IPS DF 6.9 (cell line): ENCODE data around the gene ZNF213.
"Not testable (repeated sequence)": the region's sequence is repeated elsewhere in the genome, so short reads cannot be mapped to it uniquely, and the experiment has no call there.

Experiments
- DNase-seq: peaks from one replicate; pipeline ENCODE4 v3.0.0-alpha.2; 2013; ENCODE audit warnings: low read depth, low spot score
- H3K27ac ChIP-seq: one replicate; pipeline ENCODE4 v1.5.1; 2013; ENCODE audit warnings: low read length, control low read depth
- H3K27me3 ChIP-seq: 2 replicates; pipeline ENCODE4 v1.6.1; 2013; ENCODE audit warnings: mild to moderate bottlenecking, low read length; ENCODE audit not compliant: control insufficient read depth, insufficient read depth
- H3K36me3 ChIP-seq: 2 replicates; pipeline ENCODE4 v1.6.1; 2013; ENCODE audit warnings: low read length; ENCODE audit not compliant: control insufficient read depth, insufficient read depth
- H3K4me1 ChIP-seq: 2 replicates; pipeline ENCODE4 v1.6.1; 2013; ENCODE audit warnings: low read length; ENCODE audit not compliant: control insufficient read depth, insufficient read depth
- H3K4me3 ChIP-seq: 2 replicates; pipeline ENCODE4 v1.5.1; 2013; ENCODE audit warnings: mild to moderate bottlenecking, low read length
- H3K9me3 ChIP-seq: 2 replicates; pipeline ENCODE4 v1.6.1; 2013; ENCODE audit warnings: low read length, inconsistent platforms; ENCODE audit not compliant: control insufficient read depth, insufficient read depth
- WGBS: extraction: QIAGEN DNeasy Blood & Tissue Kit; methylation state at CpG from one replicate; pipeline ENCODE4 v1.1.7; 2013; ENCODE audit warnings: mixed read lengths, missing lambda C conversion rate; ENCODE audit not compliant: insufficient read length, insufficient coverage; 5-methylcytosine and 5-hydroxymethylcytosine counted together

Gene ZNF213

GRCh38 chr16:3158510-3159314, 23.9 kb downstream of the ZNF213 start:
- H3K4me3 ChIP-seq = peak overlapping the region; percentile 82
- no peaks in the 10 kb centered on the region; the same call in none of the 2 replicates for H3K4me1 ChIP-seq
- no peaks in the 10 kb centered on the region for H3K9me3 ChIP-seq
- H3K36me3 ChIP-seq = no peaks in the 10 kb centered on the region
- DNase-seq = no peak
- peaks cover 3% of the 10 kb centered on the region; the same call in 1 of the 2 replicates for H3K27me3 ChIP-seq
- no peak overlapping the region for H3K27ac ChIP-seq
- no CpG with 5 or more reads among the region's 70 CpGs for WGBS

- Histone ChIP-seq H3K27ac (no peak overlapping the region), H3K4me3 (no peak overlapping the region), H3K9me3 (no peaks in the 10 kb centered on the region), H3K4me1 (no peaks in the 10 kb centered on the region; the same call in none of the 2 replicates), H3K36me3 (no peaks in the 10 kb centered on the region), H3K27me3 (peaks cover 3% of the 10 kb centered on the region; the same call in 1 of the 2 replicates)
- no peak for DNase-seq
- WGBS = no CpG with 5 or more reads among the region's 36 CpGs
Measured at GRCh38 chr16:3161235-3162018, 26.6 kb downstream of the ZNF213 start.

GRCh38 chr16:3164121-3164991, 29.5 kb downstream of the ZNF213 start:
- Histone ChIP-seq H3K27ac (no peak overlapping the region), H3K4me3 (no peak overlapping the region), H3K36me3 (no peaks in the 10 kb centered on the region), H3K27me3 (no peaks in the 10 kb centered on the region), H3K9me3 (no peaks in the 10 kb centered on the region), H3K4me1 (no peaks in the 10 kb centered on the region)
- no CpG with 5 or more reads among the region's 37 CpGs for WGBS
- DNase-seq = no peak

- Histone ChIP-seq H3K36me3 (no peaks in the 10 kb centered on the region), H3K4me1 (no peaks in the 10 kb centered on the region), H3K4me3 (no peak overlapping the region), H3K27me3 (no peaks in the 10 kb centered on the region), H3K27ac (no peak overlapping the region), H3K9me3 (no peaks in the 10 kb centered on the region)
- no CpG with 5 or more reads among the region's 12 CpGs for WGBS
- DNase-seq = no peak
Measured at GRCh38 chr16:3165111-3165822, 30.4 kb downstream of the ZNF213 start.

- no CpG with 5 or more reads among the region's 1 CpG for WGBS
- H3K4me1 ChIP-seq = no peaks in the 10 kb centered on the region
- H3K9me3 ChIP-seq = no peaks in the 10 kb centered on the region
- no peak overlapping the region for H3K27ac ChIP-seq
- no peaks in the 10 kb centered on the region for H3K36me3 ChIP-seq
- no peak overlapping the region for H3K4me3 ChIP-seq
- no peaks in the 10 kb centered on the region for H3K27me3 ChIP-seq
- no peak for DNase-seq
Measured at GRCh38 chr16:3166505-3166886, 31.7 kb downstream of the ZNF213 start.

GRCh38 chr16:3168729-3169128, 33.9 kb downstream of the ZNF213 start:
- H3K4me3 ChIP-seq, DNase-seq, H3K27ac ChIP-seq, H3K36me3 ChIP-seq, H3K9me3 ChIP-seq, H3K4me1 ChIP-seq, H3K27me3 ChIP-seq: not testable (repeated sequence)
- WGBS = no CpG with 5 or more reads among the region's 7 CpGs

GRCh38 chr16:3170440-3171180, 35.8 kb downstream of the ZNF213 start:
- no CpG with 5 or more reads among the region's 53 CpGs for WGBS
- no peak overlapping the region for H3K27ac ChIP-seq
- no peaks in the 10 kb centered on the region for H3K4me1 ChIP-seq
- H3K9me3 ChIP-seq = no peaks in the 10 kb centered on the region
- no peaks in the 10 kb centered on the region for H3K27me3 ChIP-seq
- H3K36me3 ChIP-seq = no peaks in the 10 kb centered on the region
- DNase-seq = no peak
- H3K4me3 ChIP-seq = peak overlapping the region; percentile 39; the same call in 1 of the 2 replicates

- no CpG with 5 or more reads among the region's 35 CpGs for WGBS
- Histone ChIP-seq H3K4me3 (peak overlapping the region; percentile 39; the same call in 1 of the 2 replicates), H3K27ac (no peak overlapping the region), H3K36me3 (no peaks in the 10 kb centered on the region), H3K9me3 (no peaks in the 10 kb centered on the region), H3K4me1 (no peaks in the 10 kb centered on the region), H3K27me3 (no peaks in the 10 kb centered on the region)
- DNase-seq = no peak
Measured at GRCh38 chr16:3171181-3171854, 36.5 kb downstream of the ZNF213 start.
